Fibroblast of lung (primary cell): Measurements from ENCODE around the gene ZNF653.

Source experiments
- EZH2 ChIP-seq: IDR thresholded peaks from 2 replicates; pipeline ENCODE4 v1.5.1; 2012; ENCODE audit warnings: low read length, control low read depth, mild to moderate bottlenecking; ENCODE audit errors: missing control alignments
- TF ChIP-seq, protein P1 (sequence below), 2 donors: IDR thresholded peaks in 1 of 2; conservative IDR thresholded peaks in 1 of 2; 1 replicate in 1 of 2; 2 replicates in 1 of 2; pipeline ENCODE4 v1.5.1; 2011 to 2012; ENCODE audit warnings: low read length in 2 of 2, control low read depth in 1 of 2, inconsistent platforms in 1 of 2, low read depth in 1 of 2, mild to moderate bottlenecking in 1 of 2

- TF ChIP-seq, protein P1, sequence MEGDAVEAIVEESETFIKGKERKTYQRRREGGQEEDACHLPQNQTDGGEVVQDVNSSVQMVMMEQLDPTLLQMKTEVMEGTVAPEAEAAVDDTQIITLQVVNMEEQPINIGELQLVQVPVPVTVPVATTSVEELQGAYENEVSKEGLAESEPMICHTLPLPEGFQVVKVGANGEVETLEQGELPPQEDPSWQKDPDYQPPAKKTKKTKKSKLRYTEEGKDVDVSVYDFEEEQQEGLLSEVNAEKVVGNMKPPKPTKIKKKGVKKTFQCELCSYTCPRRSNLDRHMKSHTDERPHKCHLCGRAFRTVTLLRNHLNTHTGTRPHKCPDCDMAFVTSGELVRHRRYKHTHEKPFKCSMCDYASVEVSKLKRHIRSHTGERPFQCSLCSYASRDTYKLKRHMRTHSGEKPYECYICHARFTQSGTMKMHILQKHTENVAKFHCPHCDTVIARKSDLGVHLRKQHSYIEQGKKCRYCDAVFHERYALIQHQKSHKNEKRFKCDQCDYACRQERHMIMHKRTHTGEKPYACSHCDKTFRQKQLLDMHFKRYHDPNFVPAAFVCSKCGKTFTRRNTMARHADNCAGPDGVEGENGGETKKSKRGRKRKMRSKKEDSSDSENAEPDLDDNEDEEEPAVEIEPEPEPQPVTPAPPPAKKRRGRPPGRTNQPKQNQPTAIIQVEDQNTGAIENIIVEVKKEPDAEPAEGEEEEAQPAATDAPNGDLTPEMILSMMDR (conservative IDR thresholded peaks at IDR 0.05 in 1 of 2, IDR thresholded peaks at IDR 0.05 in 1 of 2; ENCODE audit: low read depth in 1 of 2, low read length in 2 of 2): no peak
- TF ChIP-seq EZH2: no peak
Observed at GRCh38 chr19:11444059-11444458, 61.6 kb downstream of the ZNF653 start.
